H9 (cell line): ENCODE measurements around the gene SLC17A9. TPM values are rescaled to one million over a fixed set of nuclear protein-coding genes. Genes with fewer than 3 reads are reported as not detected.
A peak's percentile ranks its signal among the peaks of the same experiment; 100 is the strongest.

Experiments
- DNase-seq: peaks from one replicate; pipeline ENCODE4 v3.0.0-alpha.2; 2017
- H2AFZ ChIP-seq: one replicate; pipeline ENCODE4 v1.6.1; 2013; ENCODE audit warnings: mild to moderate bottlenecking, low read length, control low read depth, moderate library complexity
- H2AK5ac ChIP-seq: 2 replicates; pipeline ENCODE4 v1.6.1; 2013; ENCODE audit warnings: low read length, control low read depth, mixed read lengths; ENCODE audit not compliant: insufficient read length
- H2BK120ac ChIP-seq: one replicate; pipeline ENCODE4 v1.6.1; 2013; ENCODE audit warnings: low read depth, mild to moderate bottlenecking, low read length, control low read depth, inconsistent platforms; ENCODE audit not compliant: poor library complexity, severe bottlenecking
- H2BK12ac ChIP-seq: 2 replicates; pipeline ENCODE4 v1.6.1; 2013; ENCODE audit warnings: low read length, control low read depth, mixed read lengths, low read depth; ENCODE audit not compliant: insufficient read length
- H2BK15ac ChIP-seq: 2 replicates; pipeline ENCODE4 v1.6.1; 2013; ENCODE audit warnings: low read depth, low read length, control low read depth
- H2BK20ac ChIP-seq: one replicate; pipeline ENCODE4 v1.6.1; 2013; ENCODE audit warnings: low read depth, mild to moderate bottlenecking, low read length, control low read depth, inconsistent platforms; ENCODE audit not compliant: poor library complexity, severe bottlenecking
- H2BK5ac ChIP-seq: 2 replicates; pipeline ENCODE4 v1.6.1; 2013; ENCODE audit warnings: low read length, control low read depth, mixed read lengths; ENCODE audit not compliant: insufficient read length
- H3K14ac ChIP-seq: 2 replicates; pipeline ENCODE4 v1.6.1; 2013; ENCODE audit warnings: low read length, control low read depth; ENCODE audit not compliant: insufficient read depth
- H3K18ac ChIP-seq: 2 replicates; pipeline ENCODE4 v1.6.1; 2013; ENCODE audit warnings: low read depth, mild to moderate bottlenecking, mixed read lengths, low read length, control low read depth; ENCODE audit not compliant: insufficient read length
- H3K23ac ChIP-seq: 2 replicates; pipeline ENCODE4 v1.6.1; 2013; ENCODE audit warnings: low read length, control low read depth, mixed read lengths, low read depth; ENCODE audit not compliant: insufficient read length
- H3K23me2 ChIP-seq: 2 replicates; pipeline ENCODE4 v1.6.1; 2013; ENCODE audit warnings: low read depth, mild to moderate bottlenecking, mixed read lengths, low read length, control low read depth; ENCODE audit not compliant: insufficient read length, poor library complexity, severe bottlenecking
- H3K27ac ChIP-seq: 2 replicates; pipeline ENCODE4 v1.5.1; 2013; ENCODE audit warnings: low read length, control low read depth, mixed read lengths, low read depth; ENCODE audit not compliant: insufficient read length
- H3K27me3 ChIP-seq: 2 replicates; pipeline ENCODE4 v1.6.1; 2013; ENCODE audit warnings: low read length, control low read depth, inconsistent platforms; ENCODE audit not compliant: insufficient read depth
- H3K4ac ChIP-seq: 2 replicates; pipeline ENCODE4 v1.6.1; 2013; ENCODE audit warnings: low read depth, mild to moderate bottlenecking, control low read depth, inconsistent platforms, low read length, moderate library complexity
- H3K4me1 ChIP-seq: 2 replicates; pipeline ENCODE4 v1.6.1; 2013; ENCODE audit warnings: low read length, control low read depth, inconsistent platforms; ENCODE audit not compliant: insufficient read depth
- H3K4me2 ChIP-seq: 2 replicates; pipeline ENCODE4 v1.6.1; 2013; ENCODE audit warnings: low read length, control low read depth, mixed read lengths; ENCODE audit not compliant: insufficient read length, insufficient read depth
- H3K56ac ChIP-seq: 2 replicates; pipeline ENCODE4 v1.6.1; 2013; ENCODE audit warnings: low read depth, mild to moderate bottlenecking, mixed read lengths, low read length, control low read depth; ENCODE audit not compliant: insufficient read length
- H3K79me1 ChIP-seq: 2 replicates; pipeline ENCODE4 v1.6.1; 2013; ENCODE audit warnings: low read depth, mild to moderate bottlenecking, moderate library complexity, low read length, control low read depth, inconsistent platforms; ENCODE audit not compliant: insufficient read depth, poor library complexity, severe bottlenecking
- H3K79me2 ChIP-seq: 2 replicates; pipeline ENCODE4 v1.6.1; 2013; ENCODE audit warnings: low read length, control low read depth, inconsistent platforms; ENCODE audit not compliant: insufficient read depth
- H3K9ac ChIP-seq: 2 replicates; pipeline ENCODE4 v1.6.1; 2013; ENCODE audit warnings: low read length, control low read depth, mixed read lengths; ENCODE audit not compliant: insufficient read length; ENCODE audit errors: extremely low read depth
- H3K9me3 ChIP-seq: one replicate; pipeline ENCODE4 v1.6.1; 2013; ENCODE audit warnings: low read depth, low read length, inconsistent platforms; ENCODE audit not compliant: control insufficient read depth
- H3T11ph ChIP-seq: one replicate; pipeline ENCODE4 v1.6.1; 2013; ENCODE audit warnings: mild to moderate bottlenecking, low read length, control low read depth, inconsistent platforms
- H4K20me1 ChIP-seq: one replicate; pipeline ENCODE4 v1.6.1; 2013; ENCODE audit not compliant: control insufficient read depth, insufficient read length, insufficient read depth
- H4K5ac ChIP-seq: 2 replicates; pipeline ENCODE4 v1.6.1; 2013; ENCODE audit warnings: low read depth, mild to moderate bottlenecking, mixed read lengths, low read length, control low read depth; ENCODE audit not compliant: insufficient read length
- H4K8ac ChIP-seq: replicated peaks from 2 replicates; pipeline ENCODE4 v1.6.1; 2013; ENCODE audit warnings: low read length, control low read depth, mixed read lengths, low read depth; ENCODE audit not compliant: insufficient read length
- H4K91ac ChIP-seq: 2 replicates; pipeline ENCODE4 v1.6.1; 2013; ENCODE audit warnings: low read depth, mild to moderate bottlenecking, moderate library complexity, mixed read lengths, low read length, control low read depth; ENCODE audit not compliant: insufficient read length
- H3K27ac Mint-ChIP-seq, 3 experiments: 2 replicates in 2 of 3; 3 replicates in 1 of 3; pipeline ENCODE4 v1.8.0; 2020 to 2021; ENCODE audit warnings: mixed read lengths in 3 of 3, mild to moderate bottlenecking in 1 of 3, moderate library complexity in 1 of 3
- H3K27me3 Mint-ChIP-seq: 2 replicates; pipeline ENCODE4 v1.8.0; 2021; ENCODE audit warnings: low read depth, mild to moderate bottlenecking, moderate library complexity, mixed read lengths
- H3K36me3 Mint-ChIP-seq, 3 experiments: 2 replicates in 2 of 3; 3 replicates in 1 of 3; pipeline ENCODE4 v1.8.0; 2020 to 2021; ENCODE audit warnings: low read depth in 3 of 3, mixed read lengths in 3 of 3; ENCODE audit not compliant: insufficient read depth in 1 of 3
- H3K4me1 Mint-ChIP-seq, 2 experiments: 2 replicates each; pipeline ENCODE4 v1.8.0; 2020; ENCODE audit warnings: mixed read lengths in 2 of 2
- H3K4me3 Mint-ChIP-seq, 2 experiments: 2 replicates in 1 of 2; 3 replicates in 1 of 2; pipeline ENCODE4 v1.8.0; 2020 to 2021; ENCODE audit warnings: mild to moderate bottlenecking in 2 of 2, mixed read lengths in 2 of 2, moderate library complexity in 1 of 2
- H3K9me3 Mint-ChIP-seq, 2 experiments: 2 replicates in 1 of 2; 3 replicates in 1 of 2; pipeline ENCODE4 v1.8.0; 2020; ENCODE audit warnings: mild to moderate bottlenecking in 2 of 2, mixed read lengths in 2 of 2, moderate library complexity in 1 of 2
- CTCF ChIP-seq: fragments of 200-600 bp; sonication (generic); conservative IDR thresholded peaks from 3 replicates; pipeline ENCODE4 v1.8.0; 2021; ENCODE audit warnings: antibody characterized with exemption, mild to moderate bottlenecking
- WGBS: extraction: QIAGEN DNeasy Blood & Tissue Kit; methylation state at CpG from one replicate; pipeline ENCODE4 v1.1.7; 2013; ENCODE audit warnings: missing lambda C conversion rate, low lambda C conversion rate, mixed read lengths; ENCODE audit not compliant: insufficient read length; ENCODE audit errors: extremely low coverage; 5-methylcytosine and 5-hydroxymethylcytosine counted together
- total RNA-seq: library from RNA; stranded (reverse); gene quantifications from 2 replicates; pipeline ENCODE4 v1.2.1, GENCODE V29; 2021

Gene SLC17A9
- total RNA-seq, 1 experiment from 2014 or later, result 20.9 TPM

- no peak overlapping the region for H3K4ac ChIP-seq
- Mint-ChIP-seq H3K27me3 (peaks cover 91% of the 10 kb centered on the region), H3K36me3 (peaks cover 9 to 20% (median 10%) of the 10 kb centered on the region in 3 experiments), H3K4me3 (peak overlapping the region; percentile 31 to 66; a peak in 3 of 5 replicates), H3K9me3 (peaks cover 20 to 22% of the 10 kb centered on the region in 2 experiments), H3K27ac (no peak overlapping the region), H3K4me1 (peaks cover 16 to 25% of the 10 kb centered on the region in 2 experiments)
- no peak overlapping the region for H2AFZ ChIP-seq
- H4K5ac ChIP-seq, result no peak overlapping the region
- no peak overlapping the region for H2BK120ac ChIP-seq
- no peak overlapping the region for H2BK15ac ChIP-seq
- no peak overlapping the region for H3K9ac ChIP-seq
- no peak overlapping the region for H3K23ac ChIP-seq
- H2AK5ac ChIP-seq, result no peak overlapping the region
- no CpG with 5 or more reads among the region's 54 CpGs for whole genome bisulfite sequencing
- peaks cover 47% of the 10 kb centered on the region for H3K27me3 ChIP-seq
- peak; percentile 96 for TF ChIP-seq CTCF
- peaks cover 16% of the 10 kb centered on the region for H3K23me2 ChIP-seq
- H4K91ac ChIP-seq, result no peak overlapping the region
- H4K20me1 ChIP-seq, result no peaks in the 10 kb centered on the region
- H3K79me2 ChIP-seq, result no peaks in the 10 kb centered on the region
- no peak overlapping the region for H2BK12ac ChIP-seq
- no peaks in the 10 kb centered on the region for H3K4me1 ChIP-seq
- H2BK5ac ChIP-seq, result no peak overlapping the region
- H3K14ac ChIP-seq, result peak overlapping the region; percentile 8; the same call in 1 of the 2 replicates
- DNase-seq, result peak; percentile 83
- no peak overlapping the region for H3T11ph ChIP-seq
- H3K18ac ChIP-seq, result no peak overlapping the region
- H3K79me1 ChIP-seq, result no peaks in the 10 kb centered on the region
- H3K4me2 ChIP-seq, result peak overlapping the region; percentile 34
- no peak overlapping the region for H3K56ac ChIP-seq
- H4K8ac ChIP-seq, result no peak overlapping the region
- no peak overlapping the region for H3K27ac ChIP-seq
- no peaks in the 10 kb centered on the region for H3K9me3 ChIP-seq
- no peak overlapping the region for H2BK20ac ChIP-seq
These were observed 56.8 kb downstream of the SLC17A9 start for GRCh38 chr20:63009045-63009961.
